B cell (primary cell): ENCODE results near the gene ADAP1.

Experiments
- CTCF ChIP-seq: fragments of 200-600 bp; IDR thresholded peaks from one replicate; pipeline ENCODE4 v1.8.0; 2022; ENCODE audit warnings: antibody characterized with exemption, mild to moderate bottlenecking
- EZH2 ChIP-seq: IDR thresholded peaks from 2 replicates; pipeline ENCODE4 v1.6.1; 2012; ENCODE audit warnings: borderline replicate concordance, low read depth, mild to moderate bottlenecking, moderate library complexity, low read length; ENCODE audit not compliant: insufficient read depth, poor library complexity, severe bottlenecking

- TF ChIP-seq CTCF = no peak
- TF ChIP-seq EZH2 = no peak
Observed at GRCh38 chr7:932651-932975, 21.9 kb downstream of the ADAP1 start.
